HUES6 (cell line): ENCODE data around the gene TFIP11.

Experiments
- H3K27ac ChIP-seq: 2 replicates; pipeline ENCODE4 v1.7.0; 2013; ENCODE audit warnings: low read depth, mild to moderate bottlenecking, low read length, inconsistent platforms
- H3K27me3 ChIP-seq: 2 replicates; pipeline ENCODE4 v1.6.1; 2013; ENCODE audit warnings: low read length; ENCODE audit not compliant: control insufficient read depth, insufficient read depth
- H3K36me3 ChIP-seq: 2 replicates; pipeline ENCODE4 v1.6.1; 2013; ENCODE audit warnings: low read length; ENCODE audit not compliant: control insufficient read depth, insufficient read depth
- H3K4me1 ChIP-seq: 2 replicates; pipeline ENCODE4 v1.6.1; 2013; ENCODE audit warnings: low read length; ENCODE audit not compliant: control insufficient read depth, insufficient read depth
- H3K4me3 ChIP-seq: 2 replicates; pipeline ENCODE4 v1.5.1; 2013; ENCODE audit warnings: low read depth, low read length
- H3K9ac ChIP-seq: one replicate; pipeline ENCODE4 v1.6.1; 2013; ENCODE audit warnings: mild to moderate bottlenecking, low read length
- H3K9me3 ChIP-seq: 2 replicates; pipeline ENCODE4 v1.6.1; 2013; ENCODE audit warnings: low read depth, low read length; ENCODE audit not compliant: control insufficient read depth, insufficient read depth

The TFIP11 gene

DNA sequence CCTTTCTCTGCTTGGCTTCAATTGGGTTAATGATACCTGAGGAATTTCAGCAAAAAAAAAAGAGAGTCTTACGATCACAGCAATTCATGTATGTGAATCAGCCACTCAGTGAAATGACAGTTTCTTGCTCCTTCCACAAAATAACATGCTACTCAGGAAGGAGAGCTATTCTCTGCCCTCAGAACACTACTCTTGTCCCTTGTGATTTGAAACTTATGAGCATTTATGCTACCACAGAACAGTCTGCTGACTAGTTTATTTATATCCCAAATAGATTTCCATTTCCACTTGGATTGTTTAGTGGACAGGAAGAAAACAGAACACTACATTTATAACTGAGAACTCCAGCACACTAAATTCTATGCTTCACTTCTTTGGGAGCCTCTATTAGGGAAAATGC, 8.5 kb downstream of the TFIP11 start:
- H3K4me3 ChIP-seq, result no peak overlapping the region
- no peak overlapping the region for H3K9ac ChIP-seq
- H3K36me3 ChIP-seq, result peaks cover 92% of the 10 kb centered on the region
- H3K27me3 ChIP-seq, result no peaks in the 10 kb centered on the region
- H3K27ac ChIP-seq, result no peak overlapping the region
- H3K4me1 ChIP-seq, result peaks cover 5% of the 10 kb centered on the region
- H3K9me3 ChIP-seq, result no peaks in the 10 kb centered on the region

DNA sequence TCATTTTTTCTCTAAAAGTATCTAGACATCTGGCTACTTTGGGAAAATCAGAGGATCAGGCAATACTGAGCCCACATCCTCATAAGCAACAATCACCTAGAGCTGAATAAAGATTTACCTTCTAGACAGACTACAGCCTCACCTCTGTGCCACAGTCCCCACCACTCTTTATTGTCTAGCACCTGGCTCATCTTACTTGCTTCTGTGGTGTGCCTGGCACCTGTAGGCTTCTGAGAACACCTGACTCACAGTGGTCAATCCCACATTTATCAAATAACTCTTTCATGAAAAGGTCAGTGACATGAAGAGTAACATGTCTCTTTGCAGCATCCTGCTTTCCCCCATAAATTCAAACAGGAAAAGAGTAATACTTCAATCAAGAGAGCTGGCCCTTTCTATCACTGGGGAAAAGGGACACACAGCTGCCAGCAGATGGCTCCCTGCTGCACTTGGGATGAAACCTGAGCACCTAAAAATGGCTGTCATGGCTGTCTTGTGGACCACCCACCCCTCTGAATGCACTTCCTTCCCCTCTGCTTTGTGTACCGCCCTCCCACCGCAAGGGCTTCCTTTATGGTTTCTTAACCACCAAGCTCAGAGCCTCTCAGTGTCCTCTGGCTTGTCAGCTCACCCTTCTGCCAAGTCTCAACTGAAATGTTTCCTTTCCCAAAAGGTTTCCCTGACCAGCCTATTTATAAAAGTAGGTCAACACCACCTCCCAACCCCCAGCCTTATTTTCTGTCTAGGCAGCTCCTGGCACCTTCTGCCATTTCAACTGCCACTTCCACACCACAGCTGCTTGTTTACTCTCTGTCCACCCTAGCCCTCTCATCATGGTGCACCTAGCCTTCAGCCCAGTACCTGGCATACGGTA, 9.3 kb downstream of the TFIP11 start:
- Histone ChIP-seq H3K4me1 (peaks cover 5% of the 10 kb centered on the region), H3K9me3 (no peaks in the 10 kb centered on the region), H3K4me3 (no peak overlapping the region), H3K9ac (no peak overlapping the region), H3K36me3 (peaks cover 90% of the 10 kb centered on the region), H3K27me3 (no peaks in the 10 kb centered on the region), H3K27ac (no peak overlapping the region)

DNA sequence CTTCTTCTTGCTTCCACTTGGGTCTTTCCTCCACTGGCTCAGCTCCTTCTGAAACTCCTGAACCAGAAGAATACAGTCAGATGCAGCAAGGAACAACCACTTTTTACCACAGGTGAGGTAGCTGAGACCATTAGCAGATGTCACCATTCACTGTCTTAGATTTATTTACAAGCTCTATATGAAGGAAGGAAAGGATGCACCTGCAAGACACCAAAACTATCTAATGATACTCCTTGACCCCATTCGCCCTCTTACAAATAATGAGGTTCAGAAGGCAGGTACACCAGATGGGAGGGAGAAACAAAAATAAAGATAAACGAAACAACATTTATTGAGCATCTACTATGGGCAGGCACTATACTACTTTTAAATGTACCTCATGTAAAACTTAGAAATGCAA, 10.3 kb downstream of the TFIP11 start:
- Histone ChIP-seq H3K9me3 (no peaks in the 10 kb centered on the region), H3K27me3 (no peaks in the 10 kb centered on the region), H3K4me1 (peaks cover 5% of the 10 kb centered on the region), H3K27ac (no peak overlapping the region), H3K4me3 (no peak overlapping the region), H3K36me3 (peaks cover 90% of the 10 kb centered on the region), H3K9ac (no peak overlapping the region)

DNA sequence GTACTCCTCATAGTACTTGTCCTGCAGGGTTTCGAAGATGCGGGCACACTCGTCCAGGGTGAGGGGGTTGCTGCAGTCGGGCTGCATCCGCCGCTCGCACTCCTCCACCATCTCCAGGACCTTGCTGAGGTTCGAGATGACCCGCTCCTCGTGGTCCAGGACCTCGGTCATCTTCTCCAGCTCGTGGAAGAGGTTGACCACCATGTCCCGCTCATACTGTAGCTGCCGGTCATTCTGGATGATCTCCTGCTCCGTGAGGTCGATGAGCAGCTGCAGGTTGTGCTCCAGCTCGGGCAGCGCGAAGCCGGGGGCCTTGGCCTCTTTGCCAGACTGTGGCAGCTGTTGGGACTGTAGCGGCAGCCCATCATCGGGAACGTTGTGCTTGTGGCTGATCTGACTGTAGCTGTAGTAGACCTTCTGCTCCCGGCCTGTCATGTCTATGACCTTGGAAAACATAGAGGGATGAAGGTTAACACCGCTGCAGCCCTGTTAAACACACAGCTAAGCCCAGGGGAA, 13.0 kb downstream of the TFIP11 start:
- no peak overlapping the region for H3K4me3 ChIP-seq
- no peaks in the 10 kb centered on the region for H3K9me3 ChIP-seq
- H3K27me3 ChIP-seq, result no peaks in the 10 kb centered on the region
- H3K9ac ChIP-seq, result no peak overlapping the region
- peaks cover 5% of the 10 kb centered on the region for H3K4me1 ChIP-seq
- peaks cover 92% of the 10 kb centered on the region for H3K36me3 ChIP-seq
- no peak overlapping the region for H3K27ac ChIP-seq

- Histone ChIP-seq H3K27me3 (no peaks in the 10 kb centered on the region), H3K4me3 (no peak overlapping the region), H3K36me3 (peaks cover 91% of the 10 kb centered on the region), H3K27ac (no peak overlapping the region), H3K4me1 (no peaks in the 10 kb centered on the region), H3K9ac (no peak overlapping the region), H3K9me3 (no peaks in the 10 kb centered on the region)
These were observed 15.8 kb downstream of the TFIP11 start for GRCh38 chr22:26496456-26496855.

- H3K27ac ChIP-seq, result no peak overlapping the region
- H3K9me3 ChIP-seq, result no peaks in the 10 kb centered on the region
- H3K36me3 ChIP-seq, result peaks cover 92% of the 10 kb centered on the region
- no peak overlapping the region for H3K9ac ChIP-seq
- H3K4me3 ChIP-seq, result no peak overlapping the region
- no peaks in the 10 kb centered on the region for H3K27me3 ChIP-seq
- H3K4me1 ChIP-seq, result no peaks in the 10 kb centered on the region
These were observed 17.8 kb downstream of the TFIP11 start for GRCh38 chr22:26494506-26494905.

GRCh38 chr22:26492220-26492619, 20.1 kb downstream of the TFIP11 start:
- H3K27ac ChIP-seq, result no peak overlapping the region
- no peaks in the 10 kb centered on the region for H3K9me3 ChIP-seq
- no peaks in the 10 kb centered on the region for H3K27me3 ChIP-seq
- no peak overlapping the region for H3K9ac ChIP-seq
- H3K4me1 ChIP-seq, result no peaks in the 10 kb centered on the region
- H3K36me3 ChIP-seq, result peaks cover 98% of the 10 kb centered on the region
- H3K4me3 ChIP-seq, result no peak overlapping the region

DNA sequence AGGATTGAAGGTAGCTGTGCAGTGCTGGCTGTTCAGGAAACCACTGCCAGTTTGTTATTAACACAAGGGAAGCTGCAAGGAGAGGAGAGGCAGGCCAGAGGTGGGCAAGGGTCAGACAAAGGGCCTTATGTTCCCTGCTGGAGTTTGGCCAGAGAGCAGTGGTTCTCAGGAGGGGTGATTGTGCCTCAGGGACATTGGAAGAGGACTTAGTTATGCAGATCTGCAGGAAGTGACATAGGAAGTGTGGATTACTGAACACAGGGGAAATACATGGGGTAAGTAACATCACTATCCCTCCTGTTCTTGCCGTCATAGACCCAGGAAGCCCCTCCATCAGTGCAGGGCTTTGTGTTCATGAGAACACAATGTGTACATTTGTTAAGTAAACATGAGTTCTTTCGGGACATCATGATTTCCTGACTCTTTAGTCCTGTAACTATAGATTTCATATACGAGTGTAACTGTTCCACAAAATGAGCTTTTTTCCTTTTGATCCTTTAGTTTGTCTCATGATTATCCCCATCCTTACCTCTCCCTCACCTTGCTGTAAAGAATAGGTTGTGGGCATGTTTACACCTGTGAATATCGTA, 22.7 kb downstream of the TFIP11 start:
- peaks cover 1% of the 10 kb centered on the region; the same call in 1 of the 2 replicates for H3K4me1 ChIP-seq
- H3K27me3 ChIP-seq, result no peaks in the 10 kb centered on the region
- H3K36me3 ChIP-seq, result peaks cover 83% of the 10 kb centered on the region
- H3K9me3 ChIP-seq, result no peaks in the 10 kb centered on the region
- no peak overlapping the region for H3K27ac ChIP-seq
- no peak overlapping the region for H3K4me3 ChIP-seq
- H3K9ac ChIP-seq, result no peak overlapping the region

- Histone ChIP-seq H3K27ac (no peak overlapping the region), H3K36me3 (peaks cover 69% of the 10 kb centered on the region), H3K27me3 (no peaks in the 10 kb centered on the region), H3K4me1 (peaks cover 5% of the 10 kb centered on the region; the same call in 1 of the 2 replicates), H3K9ac (no peak overlapping the region), H3K4me3 (no peak overlapping the region), H3K9me3 (no peaks in the 10 kb centered on the region)
These were observed 24.3 kb downstream of the TFIP11 start for GRCh38 chr22:26487996-26488395.

GRCh38 chr22:26486394-26486793, 25.9 kb downstream of the TFIP11 start:
- no peaks in the 10 kb centered on the region for H3K27me3 ChIP-seq
- H3K4me1 ChIP-seq, result peaks cover 15% of the 10 kb centered on the region; the same call in 1 of the 2 replicates
- peaks cover 55% of the 10 kb centered on the region for H3K36me3 ChIP-seq
- no peak overlapping the region for H3K27ac ChIP-seq
- H3K9me3 ChIP-seq, result no peaks in the 10 kb centered on the region
- no peak overlapping the region for H3K9ac ChIP-seq
- no peak overlapping the region for H3K4me3 ChIP-seq

- Histone ChIP-seq H3K9me3 (no peaks in the 10 kb centered on the region), H3K27me3 (no peaks in the 10 kb centered on the region), H3K4me1 (peaks cover 20% of the 10 kb centered on the region), H3K4me3 (no peak overlapping the region), H3K27ac (no peak overlapping the region), H3K36me3 (peaks cover 55% of the 10 kb centered on the region), H3K9ac (no peak overlapping the region)
These were observed 26.4 kb downstream of the TFIP11 start for GRCh38 chr22:26485806-26486390.
